DOHH2 (cell line): Measurements from ENCODE around the gene FOLR3.

Source experiments
- CTCF ChIP-seq: fragments of 200-600 bp; sonication (generic); IDR thresholded peaks from one replicate; pipeline ENCODE4 v1.5.1; 2014; ENCODE audit warnings: antibody characterized with exemption, mild to moderate bottlenecking, low read depth, low read length; ENCODE audit not compliant: poor library complexity, severe bottlenecking
- EZH2phosphoT487 ChIP-seq: fragments of 200-600 bp; sonication (generic); IDR thresholded peaks from 2 replicates; pipeline ENCODE4 v1.6.1; 2017; ENCODE audit warnings: borderline replicate concordance, mild to moderate bottlenecking, antibody characterized with exemption, low read length, moderate library complexity, mixed read lengths

- no peak for TF ChIP-seq CTCF
- no peak for TF ChIP-seq EZH2phosphoT487
Observed at GRCh38 chr11:72173291-72173690, 37.8 kb downstream of the FOLR3 start.
